Osteoblast (primary cell): Measurements from ENCODE around the gene LYRM1. TPM values are rescaled to one million over a fixed set of nuclear protein-coding genes. Genes with fewer than 3 reads are reported as not detected.

Experiments used
- DNase-seq: peaks from one replicate; pipeline ENCODE4 v3.0.0; 2011; ENCODE audit warnings: low spot score, mixed read lengths; ENCODE audit not compliant: insufficient read length; ENCODE audit errors: missing footprints
- H2AFZ ChIP-seq: 2 replicates; pipeline ENCODE4 v1.6.0; 2011; ENCODE audit warnings: mild to moderate bottlenecking, low read length
- H3K27ac ChIP-seq: 2 replicates; pipeline ENCODE4 v1.5.1; 2011; ENCODE audit warnings: mild to moderate bottlenecking, low read depth, low read length, moderate library complexity
- H3K27me3 ChIP-seq: 2 replicates; pipeline ENCODE4 v1.6.0; 2012; ENCODE audit warnings: mild to moderate bottlenecking, control low read depth, inconsistent platforms, low read length, moderate library complexity; ENCODE audit not compliant: insufficient read depth
- H3K36me3 ChIP-seq: 2 replicates; pipeline ENCODE4 v1.5.1; 2011; ENCODE audit warnings: mild to moderate bottlenecking, low read length, control low read depth, moderate library complexity; ENCODE audit not compliant: insufficient read depth
- H3K4me1 ChIP-seq: 2 replicates; pipeline ENCODE4 v1.5.1; 2011; ENCODE audit warnings: mild to moderate bottlenecking, low read length, control low read depth, moderate library complexity; ENCODE audit not compliant: insufficient read depth
- H3K4me2 ChIP-seq: 2 replicates; pipeline ENCODE4 v1.6.0; 2011; ENCODE audit warnings: mild to moderate bottlenecking, low read length; ENCODE audit not compliant: insufficient read depth
- H3K4me3 ChIP-seq: fragments of 200-600 bp; sonication (generic); 3 replicates; pipeline ENCODE4 v1.5.1; 2012; ENCODE audit warnings: mild to moderate bottlenecking, low read length, inconsistent platforms; ENCODE audit not compliant: insufficient read depth
- H3K79me2 ChIP-seq: 2 replicates; pipeline ENCODE4 v1.6.0; 2012; ENCODE audit warnings: mild to moderate bottlenecking, low read length, control low read depth, inconsistent platforms; ENCODE audit not compliant: insufficient read depth
- H3K9me3 ChIP-seq: 2 replicates; pipeline ENCODE4 v1.5.1; 2011; ENCODE audit warnings: low read depth, low read length, control low read depth
- H4K20me1 ChIP-seq: 2 replicates; pipeline ENCODE4 v1.6.0; 2012; ENCODE audit warnings: mild to moderate bottlenecking, low read length, control low read depth; ENCODE audit not compliant: insufficient read depth
- total RNA-seq: library from RNA; depleted of rRNA; stranded (reverse); fragments of >200 nt; gene quantifications from 2 replicates; pipeline ENCODE4 v1.2.3, GENCODE V29; 2012
- TF ChIP-seq, protein P1 (sequence below): IDR thresholded peaks from 2 replicates; pipeline ENCODE4 v1.5.1; 2011; ENCODE audit warnings: mild to moderate bottlenecking, low read depth, low read length, moderate library complexity; ENCODE audit errors: extremely low read depth

The LYRM1 gene
- total RNA-seq, 1 donor, result 44.9 TPM

DNA sequence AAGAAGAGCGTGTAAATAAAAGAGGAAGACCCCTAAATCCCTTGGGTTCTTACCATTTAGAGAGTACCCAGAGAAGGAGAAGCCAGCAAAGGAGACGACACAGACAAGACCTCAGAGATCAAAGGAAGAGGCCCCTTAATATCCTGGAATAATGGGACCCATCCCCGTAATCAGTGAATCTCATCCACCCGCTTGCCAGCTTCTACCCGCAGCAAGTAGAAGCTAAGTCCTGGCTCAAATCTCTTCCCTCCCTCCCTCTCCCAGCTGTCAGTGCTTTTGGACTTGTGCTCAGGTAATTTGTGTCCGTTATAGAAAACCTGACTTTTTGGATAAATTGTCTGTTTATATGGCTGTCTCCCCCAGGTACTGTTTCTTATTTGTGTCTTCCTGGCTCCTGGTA is 1.9 kb downstream of the LYRM1 start:
- Histone ChIP-seq H4K20me1 (peaks cover 9% of the 10 kb centered on the region), H2AFZ (no peak overlapping the region), H3K36me3 (peaks cover 4% of the 10 kb centered on the region), H3K79me2 (peaks cover 56% of the 10 kb centered on the region), H3K27ac (no peak overlapping the region), H3K27me3 (no peaks in the 10 kb centered on the region), H3K4me3 (no peak overlapping the region), H3K4me1 (peaks cover 68% of the 10 kb centered on the region), H3K9me3 (no peaks in the 10 kb centered on the region), H3K4me2 (peak overlapping the region; percentile 85)
- TF ChIP-seq, protein P1, sequence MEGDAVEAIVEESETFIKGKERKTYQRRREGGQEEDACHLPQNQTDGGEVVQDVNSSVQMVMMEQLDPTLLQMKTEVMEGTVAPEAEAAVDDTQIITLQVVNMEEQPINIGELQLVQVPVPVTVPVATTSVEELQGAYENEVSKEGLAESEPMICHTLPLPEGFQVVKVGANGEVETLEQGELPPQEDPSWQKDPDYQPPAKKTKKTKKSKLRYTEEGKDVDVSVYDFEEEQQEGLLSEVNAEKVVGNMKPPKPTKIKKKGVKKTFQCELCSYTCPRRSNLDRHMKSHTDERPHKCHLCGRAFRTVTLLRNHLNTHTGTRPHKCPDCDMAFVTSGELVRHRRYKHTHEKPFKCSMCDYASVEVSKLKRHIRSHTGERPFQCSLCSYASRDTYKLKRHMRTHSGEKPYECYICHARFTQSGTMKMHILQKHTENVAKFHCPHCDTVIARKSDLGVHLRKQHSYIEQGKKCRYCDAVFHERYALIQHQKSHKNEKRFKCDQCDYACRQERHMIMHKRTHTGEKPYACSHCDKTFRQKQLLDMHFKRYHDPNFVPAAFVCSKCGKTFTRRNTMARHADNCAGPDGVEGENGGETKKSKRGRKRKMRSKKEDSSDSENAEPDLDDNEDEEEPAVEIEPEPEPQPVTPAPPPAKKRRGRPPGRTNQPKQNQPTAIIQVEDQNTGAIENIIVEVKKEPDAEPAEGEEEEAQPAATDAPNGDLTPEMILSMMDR, result no peak
- DNase-seq, result peak; percentile 30

DNA sequence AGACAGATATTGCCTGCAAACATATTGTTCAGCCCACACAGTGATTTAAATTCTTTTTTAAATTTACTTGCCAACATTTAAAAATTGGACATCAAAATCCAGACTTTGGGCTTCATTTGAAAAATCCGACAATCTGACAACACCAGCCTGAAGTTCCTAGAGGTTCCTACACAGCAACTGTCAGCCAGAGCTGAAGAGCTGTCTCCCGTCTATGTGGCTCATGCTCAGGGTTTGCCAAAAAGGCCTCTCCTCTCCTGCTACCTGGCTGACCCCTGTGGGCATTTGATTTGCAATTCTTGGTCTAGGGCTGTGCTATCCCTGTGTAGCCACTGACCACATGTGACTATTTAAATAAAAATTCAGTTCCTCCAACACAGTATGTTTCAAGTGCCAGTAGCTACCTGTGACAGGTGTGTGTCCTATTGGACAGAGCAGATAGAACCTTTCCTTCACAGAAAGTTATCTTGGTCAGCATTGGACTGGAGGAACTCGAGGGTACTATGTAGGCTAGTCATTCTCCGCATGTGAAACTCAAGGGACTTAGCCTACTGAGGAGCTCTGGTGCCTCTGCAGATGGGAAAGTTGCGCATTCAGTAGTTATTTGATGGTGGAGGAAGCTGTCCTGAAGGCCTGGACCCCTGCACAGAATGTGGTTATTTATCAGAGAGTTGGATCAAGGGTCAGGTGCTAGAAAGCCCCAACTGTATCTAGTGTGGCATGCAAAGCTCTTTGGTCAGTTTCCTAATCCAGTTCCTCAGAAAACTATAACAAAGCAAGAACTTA is 2.7 kb downstream of the LYRM1 start:
- DNase-seq, result peak; percentile 9
- TF ChIP-seq, protein P1, result no peak
- Histone ChIP-seq H3K9me3 (no peaks in the 10 kb centered on the region), H3K36me3 (no peaks in the 10 kb centered on the region), H3K27me3 (no peaks in the 10 kb centered on the region), H3K4me2 (peak overlapping the region; percentile 69), H3K4me3 (no peak overlapping the region), H4K20me1 (peaks cover under 1% of the 10 kb centered on the region), H2AFZ (no peak overlapping the region), H3K27ac (peak overlapping the region; percentile 90), H3K4me1 (peaks cover 66% of the 10 kb centered on the region), H3K79me2 (peaks cover 53% of the 10 kb centered on the region)

DNA sequence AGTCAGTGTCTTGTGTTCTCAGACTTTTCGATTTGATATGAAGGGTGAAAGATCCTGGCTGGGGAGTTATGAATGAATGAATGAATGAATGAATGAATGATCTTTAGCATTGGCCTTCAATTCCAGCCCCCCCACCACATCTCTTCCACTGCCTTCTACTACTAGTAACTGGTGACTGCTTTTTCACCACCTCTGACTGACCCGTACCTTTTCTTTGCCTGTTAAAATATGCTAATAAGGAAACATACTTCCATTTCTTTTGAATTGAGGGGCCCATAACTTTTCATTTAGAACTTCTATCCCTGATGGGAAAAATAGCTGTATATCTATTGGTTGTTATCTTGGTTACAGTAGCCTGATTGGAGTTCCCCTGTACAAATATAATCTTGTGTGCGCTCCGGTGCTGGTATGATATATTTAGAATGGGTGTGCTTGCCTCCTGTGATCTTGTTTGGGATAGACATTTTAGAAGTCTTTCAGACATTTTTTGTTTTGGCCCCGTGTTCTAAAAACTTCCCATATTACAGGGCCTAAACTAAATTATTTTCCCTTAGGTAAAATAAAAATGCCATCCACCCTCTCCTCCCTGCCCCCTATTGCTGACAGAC is 3.4 kb downstream of the LYRM1 start:
- no peaks in the 10 kb centered on the region for H3K27me3 ChIP-seq
- TF ChIP-seq, protein P1, result no peak
- no peaks in the 10 kb centered on the region for H3K9me3 ChIP-seq
- peaks cover 62% of the 10 kb centered on the region for H3K4me1 ChIP-seq
- H3K4me2 ChIP-seq, result peak overlapping the region; percentile 69
- peaks cover 46% of the 10 kb centered on the region for H3K79me2 ChIP-seq
- no peaks in the 10 kb centered on the region for H4K20me1 ChIP-seq
- peak; percentile 38 for DNase-seq
- no peaks in the 10 kb centered on the region for H3K36me3 ChIP-seq
- H3K27ac ChIP-seq, result peak overlapping the region; percentile 90
- H2AFZ ChIP-seq, result no peak overlapping the region
- H3K4me3 ChIP-seq, result peak overlapping the region; percentile 14

DNA sequence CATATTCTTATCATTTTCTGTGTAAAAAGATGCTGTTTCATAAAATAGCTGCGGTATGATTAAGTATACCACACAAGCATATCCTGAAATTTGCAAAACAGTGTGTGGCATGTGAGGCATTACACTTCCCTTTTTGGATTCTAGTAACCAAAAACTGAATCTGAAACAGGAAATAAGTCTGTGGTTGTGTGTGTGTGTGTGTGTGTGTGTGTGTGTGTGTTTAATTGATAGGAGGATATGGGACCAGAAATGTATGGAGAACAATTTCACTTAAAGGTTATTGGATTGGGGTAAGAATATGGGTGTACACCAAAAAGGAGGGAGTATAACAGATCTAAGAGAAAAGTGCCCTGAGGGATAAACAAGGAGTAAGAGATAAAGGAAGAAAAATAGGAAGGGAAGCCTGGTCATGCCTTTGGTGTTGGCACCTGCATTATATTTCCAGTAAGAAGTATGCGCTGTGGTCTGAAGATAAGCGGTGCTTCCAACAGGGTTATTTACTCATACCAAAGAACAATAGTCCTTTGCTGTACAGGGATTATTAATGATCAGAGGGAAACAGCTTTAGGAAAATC is 4.0 kb downstream of the LYRM1 start:
- Histone ChIP-seq H3K9me3 (no peaks in the 10 kb centered on the region), H3K79me2 (peaks cover 40% of the 10 kb centered on the region), H4K20me1 (no peaks in the 10 kb centered on the region), H3K27me3 (no peaks in the 10 kb centered on the region), H3K4me1 (peaks cover 62% of the 10 kb centered on the region), H3K4me2 (peak overlapping the region; percentile 69), H3K27ac (peak overlapping the region; percentile 90), H3K36me3 (no peaks in the 10 kb centered on the region), H2AFZ (no peak overlapping the region), H3K4me3 (no peak overlapping the region)
- TF ChIP-seq, protein P1, result no peak
- peak; percentile 65 for DNase-seq
